ENCODE results near the gene MCF2L2. TPM values are rescaled to one million over a fixed set of nuclear protein-coding genes. Genes with fewer than 3 reads are reported as not detected.
"Not testable (repeated sequence)": the region's sequence is repeated elsewhere in the genome, so short reads cannot be mapped to it uniquely, and the experiment has no call there.

MCF2L2 gene
- total RNA-seq, 1 donor from 2014 or later: not detected

GRCh38 chr3:183434503-183434902, 6.1 kb upstream of the MCF2L2 start:
- Histone ChIP-seq H3K27ac (no peak overlapping the region), H3K9me3 (no peaks in the 10 kb centered on the region), H3K27me3 (no peaks in the 10 kb centered on the region), H3K36me3 (no peaks in the 10 kb centered on the region), H3K4me1 (no peaks in the 10 kb centered on the region), H3K4me3 (no peak overlapping the region)
- intact Hi-C loops (cut with DNase I): no loop called here
- no peak for DNase-seq (ENCODE audit: low spot score in 2 of 2)
- no peak for TF ChIP-seq CTCF (IDR thresholded peaks at IDR 0.05)

- no peak for DNase-seq (ENCODE audit: low spot score in 2 of 2)
- no peak for TF ChIP-seq CTCF (IDR thresholded peaks at IDR 0.05)
- H3K27ac ChIP-seq: no peak overlapping the region
- no peaks in the 10 kb centered on the region for H3K9me3 ChIP-seq
- peaks cover 0 to 7% of the 10 kb centered on the region in 2 donors for H3K4me1 ChIP-seq
- no peaks in the 10 kb centered on the region for H3K36me3 ChIP-seq
- no peak overlapping the region for H3K4me3 ChIP-seq
- intact Hi-C loops (cut with DNase I): no loop called here
- H3K27me3 ChIP-seq: no peaks in the 10 kb centered on the region
These were observed 2.0 kb upstream of the MCF2L2 start for GRCh38 chr3:183430325-183430957.

DNA sequence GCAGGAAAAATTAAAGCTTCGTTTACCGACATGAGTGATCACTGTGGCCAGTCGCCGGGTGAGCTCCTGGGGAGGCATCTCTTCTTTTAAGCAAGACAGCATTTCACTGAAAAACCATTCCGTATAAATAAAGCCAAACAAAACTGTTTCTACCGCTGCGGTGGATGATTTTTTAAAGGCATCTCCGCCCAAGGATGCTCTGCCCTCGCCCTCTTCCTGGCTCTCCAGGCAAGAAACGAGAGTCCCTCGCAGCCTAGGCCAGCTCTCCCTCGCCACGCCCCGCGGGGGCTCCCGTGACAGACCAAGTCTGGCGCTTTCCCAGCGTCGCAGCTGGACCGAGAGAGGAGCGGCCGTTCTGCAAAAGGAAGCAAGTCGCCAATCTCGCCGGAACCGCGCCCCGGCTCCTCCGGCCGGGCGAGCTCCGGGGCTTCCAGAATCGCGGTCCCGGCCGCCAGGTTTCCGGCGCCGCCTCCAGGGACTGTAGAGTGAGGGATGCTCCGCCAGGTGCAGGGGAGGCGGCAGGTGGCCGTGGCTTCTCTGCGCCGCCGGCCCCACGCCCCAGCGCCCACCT, 458 bp downstream of the MCF2L2 start:
- Histone ChIP-seq H3K27me3 (no peaks in the 10 kb centered on the region), H3K36me3 (no peaks in the 10 kb centered on the region), H3K4me1 (peaks cover 0 to 7% of the 10 kb centered on the region in 2 donors), H3K4me3 (peak overlapping the region; percentile 70 to 84), H3K27ac (no peak overlapping the region), H3K9me3 (no peaks in the 10 kb centered on the region)
- intact Hi-C loops (cut with DNase I): no loop called here
- DNase-seq (ENCODE audit: low spot score in 2 of 2): peak in 1 of 2 donors; percentile 66
- TF ChIP-seq CTCF (IDR thresholded peaks at IDR 0.05): no peak

GRCh38 chr3:183427196-183427875, 1.1 kb downstream of the MCF2L2 start:
- intact Hi-C loops (cut with DNase I): no loop called here
- no peaks in the 10 kb centered on the region for H3K36me3 ChIP-seq
- no peaks in the 10 kb centered on the region for H3K27me3 ChIP-seq
- no peak for TF ChIP-seq CTCF (IDR thresholded peaks at IDR 0.05)
- no peak overlapping the region for H3K27ac ChIP-seq
- no peaks in the 10 kb centered on the region for H3K9me3 ChIP-seq
- peaks cover 0 to 7% of the 10 kb centered on the region in 2 donors for H3K4me1 ChIP-seq
- no peak for DNase-seq (ENCODE audit: low spot score in 2 of 2)
- peak overlapping the region; percentile 70 to 84 for H3K4me3 ChIP-seq

DNA sequence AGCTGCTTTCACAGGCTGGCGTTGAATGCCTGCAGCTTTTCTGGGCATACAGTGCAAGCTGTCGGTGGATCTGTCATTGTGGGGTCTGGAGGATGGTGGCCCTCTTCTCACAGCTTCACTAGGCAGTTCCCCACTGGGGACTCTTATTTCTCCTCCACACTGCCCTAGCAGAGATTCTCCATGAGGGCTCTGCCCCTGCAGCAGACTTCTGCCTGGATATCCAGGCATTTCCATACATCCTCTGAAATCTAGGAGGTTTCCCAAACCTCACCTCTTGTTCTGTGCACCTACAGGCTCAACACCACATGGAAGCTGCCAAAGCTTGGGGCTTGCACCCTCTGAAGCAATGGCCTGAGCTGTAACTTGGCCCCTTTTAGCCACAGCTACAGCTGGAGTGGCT, 9.6 kb downstream of the MCF2L2 start:
- H3K4me1 ChIP-seq; H3K27ac ChIP-seq; DNase-seq (ENCODE audit: low spot score in 2 of 2); H3K9me3 ChIP-seq; H3K36me3 ChIP-seq; H3K4me3 ChIP-seq; H3K27me3 ChIP-seq; intact Hi-C loops (cut with DNase I): not testable (repeated sequence)

- no peak for TF ChIP-seq CTCF (IDR thresholded peaks at IDR 0.05)
- Histone ChIP-seq H3K27ac (no peak overlapping the region), H3K4me1 (no peaks in the 10 kb centered on the region), H3K27me3 (no peaks in the 10 kb centered on the region), H3K4me3 (no peak overlapping the region), H3K9me3 (no peaks in the 10 kb centered on the region), H3K36me3 (no peaks in the 10 kb centered on the region)
- no peak for DNase-seq (ENCODE audit: low spot score in 2 of 2)
- intact Hi-C loops (cut with DNase I): no loop called here
These were observed 17.1 kb downstream of the MCF2L2 start for GRCh38 chr3:183411216-183411922.
